Measurements from ENCODE around the gene PCIF1.
"Not testable (repeated sequence)": the region's sequence is repeated elsewhere in the genome, so short reads cannot be mapped to it uniquely, and the experiment has no call there.

PCIF1 gene

DNA sequence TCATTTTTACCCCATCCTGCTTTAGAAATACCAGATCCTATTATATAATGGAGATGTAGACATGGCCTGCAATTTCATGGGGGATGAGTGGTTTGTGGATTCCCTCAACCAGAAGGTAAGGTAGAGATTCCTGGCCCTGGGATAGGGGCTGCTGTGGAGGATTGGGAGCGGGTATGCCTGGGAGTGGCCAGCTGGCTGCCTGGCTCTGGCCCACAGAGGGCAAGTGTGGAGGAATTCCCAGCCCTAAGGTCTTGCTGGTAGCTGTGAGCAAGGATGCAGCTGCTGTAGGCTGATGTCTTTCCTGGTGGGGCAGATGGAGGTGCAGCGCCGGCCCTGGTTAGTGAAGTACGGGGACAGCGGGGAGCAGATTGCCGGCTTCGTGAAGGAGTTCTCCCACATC, 36.8 kb upstream of the PCIF1 start:
- H3K36me3 Mint-ChIP-seq (ENCODE audit: low read depth), result peaks cover 22% of the 10 kb centered on the region
- H3K9me3 Mint-ChIP-seq, result no peaks in the 10 kb centered on the region
- H3K4me3 Mint-ChIP-seq, result no peak overlapping the region
- no peak overlapping the region for H3K27ac Mint-ChIP-seq
- H3K27me3 Mint-ChIP-seq, result no peaks in the 10 kb centered on the region
- H3K4me1 Mint-ChIP-seq (ENCODE audit: low read depth), result peaks cover 17% of the 10 kb centered on the region

- H3K27ac Mint-ChIP-seq, result no peak overlapping the region
- H3K9me3 Mint-ChIP-seq, result no peaks in the 10 kb centered on the region
- H3K27me3 Mint-ChIP-seq, result no peaks in the 10 kb centered on the region
- peaks cover 11% of the 10 kb centered on the region for H3K4me1 Mint-ChIP-seq (ENCODE audit: low read depth)
- H3K36me3 Mint-ChIP-seq (ENCODE audit: low read depth), result peaks cover 22% of the 10 kb centered on the region
- no peak overlapping the region for H3K4me3 Mint-ChIP-seq
These were observed 36.2 kb upstream of the PCIF1 start for GRCh38 chr20:45898285-45898684.

- H3K9me3 Mint-ChIP-seq, result no peaks in the 10 kb centered on the region
- H3K36me3 Mint-ChIP-seq (ENCODE audit: low read depth), result peaks cover 15% of the 10 kb centered on the region
- H3K27ac Mint-ChIP-seq, result no peak overlapping the region
- H3K4me1 Mint-ChIP-seq (ENCODE audit: low read depth), result peaks cover 4% of the 10 kb centered on the region
- H3K4me3 Mint-ChIP-seq, result no peak overlapping the region
- no peaks in the 10 kb centered on the region for H3K27me3 Mint-ChIP-seq
These were observed 35.2 kb upstream of the PCIF1 start for GRCh38 chr20:45899046-45899835.

- H3K36me3 Mint-ChIP-seq (ENCODE audit: low read depth), result peaks cover 14% of the 10 kb centered on the region
- H3K27me3 Mint-ChIP-seq; H3K4me3 Mint-ChIP-seq; H3K9me3 Mint-ChIP-seq; H3K27ac Mint-ChIP-seq; H3K4me1 Mint-ChIP-seq (ENCODE audit: low read depth): not testable (repeated sequence)
These were observed 33.2 kb upstream of the PCIF1 start for GRCh38 chr20:45901332-45901731.

GRCh38 chr20:45902199-45902701, 32.2 kb upstream of the PCIF1 start:
- no peaks in the 10 kb centered on the region for H3K27me3 Mint-ChIP-seq
- no peaks in the 10 kb centered on the region for H3K9me3 Mint-ChIP-seq
- H3K27ac Mint-ChIP-seq, result no peak overlapping the region
- no peak overlapping the region for H3K4me3 Mint-ChIP-seq
- H3K36me3 Mint-ChIP-seq (ENCODE audit: low read depth), result peaks cover 9% of the 10 kb centered on the region
- H3K4me1 Mint-ChIP-seq (ENCODE audit: low read depth), result no peaks in the 10 kb centered on the region

GRCh38 chr20:45904583-45905504, 29.6 kb upstream of the PCIF1 start:
- Mint-ChIP-seq H3K36me3 (ENCODE audit: low read depth) (no peaks in the 10 kb centered on the region), H3K27me3 (no peaks in the 10 kb centered on the region), H3K27ac (no peak overlapping the region), H3K4me1 (ENCODE audit: low read depth) (peaks cover 2% of the 10 kb centered on the region), H3K4me3 (no peak overlapping the region), H3K9me3 (no peaks in the 10 kb centered on the region)

DNA sequence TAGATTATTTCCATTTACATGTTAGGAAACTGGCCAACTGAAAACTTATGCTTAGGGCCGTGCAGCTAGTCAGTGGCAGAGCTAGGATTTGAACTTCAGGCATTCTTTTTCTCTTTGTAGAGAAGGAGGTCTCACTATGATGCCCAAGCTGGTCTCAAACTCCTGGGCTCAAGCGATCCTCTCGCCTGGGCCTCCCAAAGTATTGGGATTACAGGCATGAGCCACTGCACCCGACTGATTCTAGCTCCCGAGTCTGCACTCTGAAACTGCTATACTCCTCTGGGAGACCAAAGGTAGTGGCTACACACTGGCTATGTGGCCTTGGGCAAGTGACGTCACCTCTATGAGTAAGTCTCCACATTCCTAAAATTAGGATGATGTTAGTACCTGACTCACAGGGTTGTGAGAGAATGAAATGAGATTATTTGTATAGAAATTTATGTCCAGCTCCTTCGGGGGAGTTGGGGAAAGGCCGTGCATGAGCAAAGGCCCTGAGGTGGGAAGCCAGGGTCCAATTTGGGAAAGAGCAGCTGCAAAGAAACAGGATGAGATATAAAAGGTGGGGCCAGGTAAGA, 28.9 kb upstream of the PCIF1 start:
- no peak overlapping the region for H3K4me3 Mint-ChIP-seq
- H3K9me3 Mint-ChIP-seq, result no peaks in the 10 kb centered on the region
- H3K27ac Mint-ChIP-seq, result no peak overlapping the region
- no peaks in the 10 kb centered on the region for H3K36me3 Mint-ChIP-seq (ENCODE audit: low read depth)
- H3K27me3 Mint-ChIP-seq, result no peaks in the 10 kb centered on the region
- peaks cover 10% of the 10 kb centered on the region for H3K4me1 Mint-ChIP-seq (ENCODE audit: low read depth)

- Mint-ChIP-seq H3K36me3 (ENCODE audit: low read depth) (no peaks in the 10 kb centered on the region), H3K27ac (no peak overlapping the region)
These were observed 27.1 kb upstream of the PCIF1 start for GRCh38 chr20:45907219-45907948.

GRCh38 chr20:45908084-45908483, 26.4 kb upstream of the PCIF1 start:
- peaks cover 29% of the 10 kb centered on the region for H3K4me1 Mint-ChIP-seq (ENCODE audit: low read depth)

More at GRCh38 chr20:45907219-45907948, 27.1 kb upstream of the PCIF1 start:
- no peak overlapping the region for H3K4me3 Mint-ChIP-seq
- no peaks in the 10 kb centered on the region for H3K9me3 Mint-ChIP-seq
- H3K27me3 Mint-ChIP-seq, result no peaks in the 10 kb centered on the region
- peaks cover 25% of the 10 kb centered on the region for H3K4me1 Mint-ChIP-seq (ENCODE audit: low read depth)

DNA sequence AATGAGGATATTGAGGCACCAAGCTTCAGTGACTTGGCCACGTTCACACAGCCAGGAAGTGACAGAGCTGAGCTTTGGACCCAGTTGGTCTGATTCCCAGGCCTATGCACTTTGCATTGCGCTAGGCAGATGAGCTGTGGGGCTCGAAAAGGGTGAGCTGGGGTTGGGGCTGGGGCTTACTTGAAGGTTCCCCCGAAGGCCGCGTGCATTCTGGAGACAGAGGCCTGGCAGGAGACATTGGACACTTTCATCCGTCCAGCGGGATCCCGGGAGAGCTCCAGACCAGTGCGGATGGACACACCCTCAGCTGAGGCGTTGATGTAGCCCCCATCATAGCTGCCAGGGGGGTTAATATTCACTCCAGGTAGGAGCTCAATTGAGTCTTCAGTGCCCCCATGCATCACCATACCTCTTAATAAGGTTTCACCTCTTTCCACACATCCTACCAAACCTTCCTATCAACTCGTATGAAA, 25.1 kb upstream of the PCIF1 start:
- Mint-ChIP-seq H3K9me3 (no peaks in the 10 kb centered on the region), H3K27ac (no peak overlapping the region), H3K4me3 (no peak overlapping the region), H3K27me3 (peaks cover 4% of the 10 kb centered on the region), H3K4me1 (ENCODE audit: low read depth) (peaks cover 30% of the 10 kb centered on the region), H3K36me3 (ENCODE audit: low read depth) (no peaks in the 10 kb centered on the region)

More at GRCh38 chr20:45908084-45908483, 26.4 kb upstream of the PCIF1 start:
- H3K36me3 Mint-ChIP-seq (ENCODE audit: low read depth), result no peaks in the 10 kb centered on the region
- H3K27ac Mint-ChIP-seq, result no peak overlapping the region
- H3K9me3 Mint-ChIP-seq, result no peaks in the 10 kb centered on the region
- no peaks in the 10 kb centered on the region for H3K27me3 Mint-ChIP-seq
- H3K4me3 Mint-ChIP-seq, result no peak overlapping the region

- peak overlapping the region; percentile 64 for H3K27ac Mint-ChIP-seq
These were observed 24.4 kb upstream of the PCIF1 start for GRCh38 chr20:45909817-45910669.

DNA sequence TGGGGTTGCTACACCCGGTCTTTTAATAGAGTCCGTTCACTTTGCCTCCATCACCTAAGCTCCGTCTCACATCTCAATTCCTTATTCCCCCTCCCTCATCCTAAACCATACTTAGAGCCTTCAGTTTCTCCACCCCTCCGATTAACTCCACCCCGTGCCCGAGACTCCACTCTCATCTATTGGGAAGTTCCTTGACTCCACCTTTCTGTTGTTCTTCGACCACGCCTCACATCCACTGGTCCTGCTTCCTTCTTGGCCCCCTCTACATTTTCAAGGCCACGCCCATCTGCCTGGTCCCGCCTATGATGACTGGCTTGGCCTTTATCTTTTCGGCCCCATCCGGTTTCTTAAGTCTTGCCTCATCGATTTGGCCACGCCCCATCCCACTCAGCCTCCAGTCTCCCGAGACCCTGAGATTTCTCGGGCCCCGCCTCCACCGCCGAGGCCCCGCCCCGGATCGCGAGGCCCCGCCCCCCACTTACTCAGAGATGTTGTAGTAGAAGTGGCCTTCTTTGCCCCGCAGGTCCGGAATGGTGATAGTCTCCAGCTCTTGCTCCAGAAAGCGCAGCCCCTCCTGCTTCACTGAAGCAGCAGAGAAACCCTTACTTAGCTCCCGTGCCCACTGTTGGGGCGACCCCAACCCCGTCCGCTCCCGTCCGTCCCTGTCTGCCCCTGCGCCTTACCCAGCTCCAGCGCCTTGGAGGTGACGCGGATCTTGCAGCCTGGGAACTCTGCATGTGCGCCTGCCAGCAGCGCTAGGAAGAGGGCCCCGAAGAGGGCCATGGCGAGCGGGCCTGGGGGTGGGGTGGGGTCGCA, 23.6 kb upstream of the PCIF1 start:
- Mint-ChIP-seq H3K4me3 (peak overlapping the region; percentile 84), H3K9me3 (no peaks in the 10 kb centered on the region), H3K4me1 (ENCODE audit: low read depth) (peaks cover 30% of the 10 kb centered on the region), H3K27me3 (peaks cover 8% of the 10 kb centered on the region), H3K27ac (peak overlapping the region; percentile 81), H3K36me3 (ENCODE audit: low read depth) (no peaks in the 10 kb centered on the region)

More at GRCh38 chr20:45909817-45910669, 24.4 kb upstream of the PCIF1 start:
- Mint-ChIP-seq H3K4me3 (peak overlapping the region; percentile 84), H3K36me3 (ENCODE audit: low read depth) (no peaks in the 10 kb centered on the region), H3K27me3 (peaks cover 7% of the 10 kb centered on the region), H3K9me3 (no peaks in the 10 kb centered on the region), H3K4me1 (ENCODE audit: low read depth) (peaks cover 30% of the 10 kb centered on the region)

Data from stimulated activated naive CD8-positive, alpha-beta T cell treated with anti-CD3 and anti-CD28 coated beads, Interleukin-15, Interleukin-2, amounts not matched to agents 100 ng/mL and 50 ng/mL, for 24 hours (primary cell).